ENCODE measurements around the gene MACROD1. TPM values are rescaled to one million over a fixed set of nuclear protein-coding genes. Genes with fewer than 3 reads are reported as not detected.

MACROD1 gene
- total RNA-seq, 1 donor from 2014 or later, result 39.4 TPM

DNA sequence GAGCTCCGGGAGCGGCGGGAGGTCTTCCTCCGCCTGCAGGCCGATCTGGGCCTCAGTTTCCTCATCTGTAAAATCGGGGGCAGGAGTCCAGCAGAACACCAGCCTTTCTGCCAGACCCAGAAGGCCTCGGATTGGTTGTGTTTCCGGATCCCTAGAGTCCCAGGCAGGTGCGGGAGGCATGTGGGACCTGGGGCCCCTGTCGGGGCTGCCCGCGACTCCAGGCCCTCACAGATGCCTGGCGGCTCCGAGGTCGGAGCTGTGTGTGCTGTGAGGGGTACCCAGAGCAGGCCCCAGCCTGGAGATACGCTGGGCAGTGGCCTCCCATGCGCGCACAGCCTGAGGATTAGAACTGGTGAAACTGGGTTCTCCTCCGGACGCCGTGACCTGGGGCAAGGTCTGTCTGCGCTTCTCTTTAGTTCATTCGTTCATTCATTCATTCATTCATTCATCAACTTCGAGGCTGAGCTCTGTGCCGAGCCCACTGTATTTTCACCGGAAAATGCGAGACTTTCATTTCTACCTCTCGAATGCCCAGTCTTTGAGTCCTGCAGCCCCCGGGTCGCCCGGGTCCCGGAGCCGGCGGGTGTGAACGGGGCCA, 105.6 kb downstream of the MACROD1 start:
- TF ChIP-seq, protein P1, sequence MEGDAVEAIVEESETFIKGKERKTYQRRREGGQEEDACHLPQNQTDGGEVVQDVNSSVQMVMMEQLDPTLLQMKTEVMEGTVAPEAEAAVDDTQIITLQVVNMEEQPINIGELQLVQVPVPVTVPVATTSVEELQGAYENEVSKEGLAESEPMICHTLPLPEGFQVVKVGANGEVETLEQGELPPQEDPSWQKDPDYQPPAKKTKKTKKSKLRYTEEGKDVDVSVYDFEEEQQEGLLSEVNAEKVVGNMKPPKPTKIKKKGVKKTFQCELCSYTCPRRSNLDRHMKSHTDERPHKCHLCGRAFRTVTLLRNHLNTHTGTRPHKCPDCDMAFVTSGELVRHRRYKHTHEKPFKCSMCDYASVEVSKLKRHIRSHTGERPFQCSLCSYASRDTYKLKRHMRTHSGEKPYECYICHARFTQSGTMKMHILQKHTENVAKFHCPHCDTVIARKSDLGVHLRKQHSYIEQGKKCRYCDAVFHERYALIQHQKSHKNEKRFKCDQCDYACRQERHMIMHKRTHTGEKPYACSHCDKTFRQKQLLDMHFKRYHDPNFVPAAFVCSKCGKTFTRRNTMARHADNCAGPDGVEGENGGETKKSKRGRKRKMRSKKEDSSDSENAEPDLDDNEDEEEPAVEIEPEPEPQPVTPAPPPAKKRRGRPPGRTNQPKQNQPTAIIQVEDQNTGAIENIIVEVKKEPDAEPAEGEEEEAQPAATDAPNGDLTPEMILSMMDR (IDR thresholded peaks at IDR 0.05; ENCODE audit: unreplicated experiment), result no peak
- H3K27me3 Mint-ChIP-seq (ENCODE audit: low read depth), result peaks cover 21% of the 10 kb centered on the region
- H3K4me3 Mint-ChIP-seq, result peak overlapping the region; percentile 53
- DNase-seq (ENCODE audit: low spot score in 2 of 2, unreplicated experiment in 2 of 2), result no peak
- H3K9me3 Mint-ChIP-seq, result no peaks in the 10 kb centered on the region
- no peaks in the 10 kb centered on the region for H3K36me3 Mint-ChIP-seq
- peak overlapping the region; percentile 30 for H3K27ac Mint-ChIP-seq
- H3K4me1 Mint-ChIP-seq, result peaks cover 25% of the 10 kb centered on the region

- no peak for DNase-seq (ENCODE audit: low spot score in 2 of 2, unreplicated experiment in 2 of 2)
- TF ChIP-seq, protein P1 (IDR thresholded peaks at IDR 0.05; ENCODE audit: unreplicated experiment), result no peak
- H3K27ac Mint-ChIP-seq, result no peak overlapping the region
- H3K4me1 Mint-ChIP-seq, result peaks cover 20% of the 10 kb centered on the region
- H3K9me3 Mint-ChIP-seq, result no peaks in the 10 kb centered on the region
- H3K36me3 Mint-ChIP-seq, result no peaks in the 10 kb centered on the region
- H3K27me3 Mint-ChIP-seq (ENCODE audit: low read depth), result peaks cover 17% of the 10 kb centered on the region
- no peak overlapping the region for H3K4me3 Mint-ChIP-seq
Measured at GRCh38 chr11:64059339-64060140, 106.4 kb downstream of the MACROD1 start.

GRCh38 chr11:64058494-64058893, 107.4 kb downstream of the MACROD1 start:
- no peak for DNase-seq (ENCODE audit: low spot score in 2 of 2, unreplicated experiment in 2 of 2)
- Mint-ChIP-seq H3K4me1 (peaks cover 26% of the 10 kb centered on the region), H3K27me3 (ENCODE audit: low read depth) (peaks cover 12% of the 10 kb centered on the region), H3K4me3 (no peak overlapping the region), H3K9me3 (no peaks in the 10 kb centered on the region), H3K36me3 (no peaks in the 10 kb centered on the region), H3K27ac (no peak overlapping the region)
- TF ChIP-seq, protein P1 (IDR thresholded peaks at IDR 0.05; ENCODE audit: unreplicated experiment), result no peak

GRCh38 chr11:64057890-64058289, 108.0 kb downstream of the MACROD1 start:
- Mint-ChIP-seq H3K36me3 (no peaks in the 10 kb centered on the region), H3K27me3 (ENCODE audit: low read depth) (peaks cover 7% of the 10 kb centered on the region), H3K27ac (no peak overlapping the region), H3K4me1 (peaks cover 25% of the 10 kb centered on the region), H3K4me3 (no peak overlapping the region), H3K9me3 (no peaks in the 10 kb centered on the region)
- TF ChIP-seq, protein P1 (IDR thresholded peaks at IDR 0.05; ENCODE audit: unreplicated experiment), result no peak
- no peak for DNase-seq (ENCODE audit: low spot score in 2 of 2, unreplicated experiment in 2 of 2)

- no peaks in the 10 kb centered on the region for H3K9me3 Mint-ChIP-seq
- H3K4me1 Mint-ChIP-seq, result peaks cover 21% of the 10 kb centered on the region
- H3K27ac Mint-ChIP-seq, result no peak overlapping the region
- no peaks in the 10 kb centered on the region for H3K36me3 Mint-ChIP-seq
- peaks cover 3% of the 10 kb centered on the region for H3K27me3 Mint-ChIP-seq (ENCODE audit: low read depth)
- no peak for DNase-seq (ENCODE audit: low spot score in 2 of 2, unreplicated experiment in 2 of 2)
- TF ChIP-seq, protein P1 (IDR thresholded peaks at IDR 0.05; ENCODE audit: unreplicated experiment), result no peak
- H3K4me3 Mint-ChIP-seq, result no peak overlapping the region
Measured at GRCh38 chr11:64056861-64057260, 109.1 kb downstream of the MACROD1 start.

Data from mesothelial cell of epicardium (in vitro differentiated cells).